Iris pigment epithelial cell (primary cell): ENCODE data around the gene PRXL2A.
"Not testable (repeated sequence)": the region's sequence is repeated elsewhere in the genome, so short reads cannot be mapped to it uniquely, and the experiment has no call there.

Source experiments
- DNase-seq: peaks from one replicate; pipeline ENCODE4 v3.0.0-alpha.2; 2011; ENCODE audit warnings: low read depth

PRXL2A gene

GRCh38 chr10:80474941-80475340 is 66.6 kb downstream of the PRXL2A start:
- DNase-seq: no peak

GRCh38 chr10:80475641-80476040 is 67.3 kb downstream of the PRXL2A start:
- DNase-seq: not testable (repeated sequence)

GRCh38 chr10:80476685-80477084 is 68.3 kb downstream of the PRXL2A start:
- no peak for DNase-seq

GRCh38 chr10:80477813-80478212 is 69.5 kb downstream of the PRXL2A start:
- peak; percentile 98 for DNase-seq

GRCh38 chr10:80480373-80480772 is 72.0 kb downstream of the PRXL2A start:
- not testable (repeated sequence) for DNase-seq

- DNase-seq: no peak
Measured at GRCh38 chr10:80480852-80481251, 72.5 kb downstream of the PRXL2A start.

- DNase-seq: no peak
Measured at GRCh38 chr10:80484243-80484642, 75.9 kb downstream of the PRXL2A start.

- no peak for DNase-seq
Measured at GRCh38 chr10:80484676-80485075, 76.3 kb downstream of the PRXL2A start.

GRCh38 chr10:80485076-80485945 is 77.0 kb downstream of the PRXL2A start:
- DNase-seq: no peak

- DNase-seq: no peak
Measured at GRCh38 chr10:80485946-80486764, 77.8 kb downstream of the PRXL2A start.
